HG03039 (cell line): ENCODE data around the gene ANKLE1.
"Not testable (repeated sequence)": the region's sequence is repeated elsewhere in the genome, so short reads cannot be mapped to it uniquely, and the experiment has no call there.

Experiments
- ATAC-seq: cut with Tn5 transposase; IDR thresholded peaks from one replicate; pipeline ENCODE4 v1.9.1; 2021; ENCODE audit warnings: mild to moderate bottlenecking, moderate library complexity; ENCODE audit not compliant: unreplicated experiment

Gene ANKLE1

DNA sequence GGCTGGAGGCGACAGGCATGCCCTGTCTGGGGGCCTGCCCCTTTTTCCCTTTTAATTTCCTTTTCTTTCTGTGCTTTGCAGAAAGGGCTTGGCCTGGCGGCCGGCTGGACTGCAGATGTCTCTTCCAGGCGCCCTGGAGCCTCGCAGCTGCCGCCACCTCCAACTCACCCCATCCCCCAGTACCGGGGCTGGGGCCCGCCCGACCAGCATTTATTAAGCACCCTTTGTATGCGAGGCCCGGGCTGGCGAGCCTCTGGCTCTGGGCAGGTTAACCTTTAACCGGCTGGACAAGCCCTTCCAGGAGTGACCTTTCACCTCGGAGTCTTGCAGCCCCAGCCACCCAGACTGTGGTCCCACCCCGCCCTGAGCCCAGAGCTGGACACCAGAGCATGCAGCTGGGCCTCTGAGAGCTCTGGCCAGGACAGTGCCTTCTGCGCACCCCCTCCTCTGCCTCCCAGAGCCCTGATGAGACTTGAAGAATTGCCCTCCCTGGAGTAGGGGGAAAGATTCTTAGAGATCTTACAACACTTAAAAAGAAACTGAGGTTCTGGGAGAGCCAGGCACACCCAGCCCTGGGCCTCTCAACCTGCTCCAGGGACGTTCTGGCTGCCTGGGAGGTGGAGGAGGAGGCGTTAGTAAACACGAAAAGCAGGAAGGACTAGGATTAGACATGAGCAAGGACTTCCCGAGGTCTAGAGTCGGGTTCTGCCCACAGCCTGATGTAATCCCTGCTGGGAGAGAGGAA, 34.8 kb upstream of the ANKLE1 start:
- no peak for ATAC-seq

DNA sequence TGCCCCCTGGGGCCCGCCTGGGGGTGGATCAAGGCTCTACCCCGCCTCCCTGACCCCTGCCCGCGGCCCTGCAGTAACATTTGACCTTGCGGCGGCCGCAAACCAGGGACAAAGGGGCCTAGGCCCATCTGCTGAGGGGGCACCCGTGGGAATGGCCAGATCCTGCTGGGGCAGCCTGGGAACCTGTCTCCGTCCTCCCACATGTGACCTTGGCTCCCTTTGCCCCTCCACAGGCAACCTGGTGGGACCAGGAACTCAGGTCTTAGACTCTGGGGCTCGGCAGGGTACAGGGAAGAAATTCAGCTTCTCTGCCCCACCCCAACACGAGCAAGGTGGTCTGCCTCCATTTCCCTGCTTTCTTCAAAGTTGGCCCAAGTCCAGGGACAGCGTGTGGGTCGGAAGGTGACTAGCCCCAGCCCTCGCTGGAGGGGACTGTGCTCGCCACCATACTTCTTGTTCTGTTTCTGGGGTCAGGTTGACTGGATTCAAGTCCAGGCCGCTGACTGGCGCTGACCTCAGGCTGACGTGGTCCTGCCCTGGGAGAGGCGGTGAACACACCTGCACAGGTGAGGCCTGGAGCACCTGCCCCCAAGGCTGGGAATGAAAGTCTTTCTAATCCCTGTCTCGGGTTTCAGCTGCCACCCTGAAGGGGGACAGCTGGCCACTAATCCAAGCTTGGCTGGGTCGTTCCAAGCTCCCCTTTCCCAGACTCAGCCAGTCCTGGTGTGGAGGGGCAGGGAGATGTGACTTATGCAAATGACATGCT, 33.5 kb upstream of the ANKLE1 start:
- ATAC-seq: no peak

DNA sequence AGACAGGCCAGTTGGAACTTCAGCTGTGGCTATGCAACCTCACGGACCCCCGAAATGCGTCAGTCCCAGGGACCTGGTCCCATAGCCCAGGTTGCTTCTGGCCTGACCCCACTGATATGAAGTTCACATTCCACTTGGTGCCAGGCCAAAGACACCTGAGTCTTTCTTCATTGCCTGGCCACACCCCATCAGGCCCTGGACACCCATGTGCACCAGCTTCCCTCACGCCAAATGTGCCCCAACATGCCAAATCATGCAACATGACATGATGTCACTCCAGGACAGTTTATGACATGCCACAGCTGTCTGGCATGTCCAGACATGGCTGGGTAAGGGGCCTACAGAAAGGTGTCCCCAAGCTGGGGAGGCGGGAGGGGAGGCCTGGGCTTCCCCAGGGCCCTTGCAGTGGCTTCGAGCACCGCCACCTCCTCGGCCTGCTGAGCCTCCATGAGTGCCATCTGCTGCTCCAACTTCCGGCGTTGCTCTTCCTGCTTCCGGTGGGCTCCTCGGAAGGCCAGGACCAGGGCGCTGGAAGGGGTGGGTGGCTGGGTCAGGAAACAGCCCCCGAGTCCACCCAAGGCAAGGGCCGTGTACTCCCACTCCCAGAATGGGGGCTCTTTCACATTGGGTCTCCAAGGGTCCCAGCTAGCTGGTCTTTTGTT, 31.7 kb upstream of the ANKLE1 start:
- no peak for ATAC-seq

GRCh38 chr19:17254636-17255035, 27.1 kb upstream of the ANKLE1 start:
- ATAC-seq: no peak

- ATAC-seq: no peak
Measured at GRCh38 chr19:17255150-17255621, 26.5 kb upstream of the ANKLE1 start.

GRCh38 chr19:17256130-17256529, 25.6 kb upstream of the ANKLE1 start:
- no peak for ATAC-seq

DNA sequence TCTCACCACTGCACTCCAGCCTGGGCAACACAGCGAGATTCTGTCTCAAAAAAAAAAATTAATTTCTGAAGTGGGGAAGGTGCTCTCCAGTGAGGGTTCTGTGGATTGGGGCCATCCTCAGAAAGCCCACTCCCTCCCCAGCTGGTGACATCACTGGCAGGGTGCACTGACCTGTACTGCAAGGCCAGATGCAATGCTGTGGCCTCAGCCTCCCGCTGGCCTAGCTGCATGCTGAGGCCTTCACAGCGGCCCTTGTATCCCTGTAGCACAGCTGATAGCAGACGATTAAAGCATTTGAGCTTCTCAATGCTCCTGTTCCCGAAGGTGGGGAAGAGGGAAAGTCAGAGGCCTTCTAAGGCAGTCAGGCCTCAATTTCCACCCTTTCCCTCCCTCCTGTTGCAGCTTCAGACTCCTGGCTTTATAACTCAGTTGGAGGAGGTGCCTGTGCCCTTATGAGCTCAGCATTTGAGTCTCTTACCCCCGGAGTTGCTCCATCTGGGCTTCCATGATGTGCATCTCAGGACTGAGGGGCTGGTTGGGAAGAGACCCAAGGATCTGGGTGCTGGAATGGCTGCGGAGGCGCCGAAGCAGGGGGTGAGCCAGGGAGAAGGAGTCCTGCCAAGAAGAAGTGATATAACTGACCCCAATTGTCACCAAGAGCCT, 22.5 kb upstream of the ANKLE1 start:
- ATAC-seq: no peak

- no peak for ATAC-seq
Measured at GRCh38 chr19:17259934-17260333, 21.8 kb upstream of the ANKLE1 start.

GRCh38 chr19:17260842-17261325, 20.8 kb upstream of the ANKLE1 start:
- ATAC-seq: peak; percentile 73

GRCh38 chr19:17262557-17262956, 19.1 kb upstream of the ANKLE1 start:
- ATAC-seq: no peak

- ATAC-seq: no peak
Measured at GRCh38 chr19:17263712-17264640, 17.7 kb upstream of the ANKLE1 start.

- no peak for ATAC-seq
Measured at GRCh38 chr19:17264641-17264979, 17.1 kb upstream of the ANKLE1 start, which contains the start of gene USHBP1. Gene USHBP1 (minus strand): TSS chr19:17264745. CDS start chr19:17264299, 446 bp downstream.

- ATAC-seq: no peak
Measured at GRCh38 chr19:17266026-17266425, 15.7 kb upstream of the ANKLE1 start.

DNA sequence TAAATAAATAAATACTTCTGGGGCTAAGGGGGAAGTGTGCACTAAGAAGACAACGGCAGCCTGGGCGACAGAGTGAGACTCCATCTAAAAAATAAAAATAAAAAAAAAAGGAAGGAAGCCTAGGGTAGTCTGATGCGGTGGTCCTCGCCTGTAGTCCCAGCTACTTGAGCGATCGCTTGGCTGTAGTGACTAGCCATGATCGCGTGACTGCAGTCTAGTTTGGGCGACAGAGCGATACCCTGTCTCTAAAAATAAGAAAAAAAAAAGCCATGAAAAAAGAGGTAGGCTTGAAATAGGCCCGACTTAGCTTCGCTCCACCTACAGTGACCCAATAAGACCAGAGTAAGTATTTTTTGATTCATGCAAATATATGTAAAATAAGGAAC, 15.1 kb upstream of the ANKLE1 start:
- ATAC-seq: no peak

- ATAC-seq: peak; percentile 89
Measured at GRCh38 chr19:17266975-17267788, 14.5 kb upstream of the ANKLE1 start, which contains the start of gene BABAM1. Gene BABAM1 (plus strand): TSS chr19:17267443. CDS start chr19:17268807, 1,364 bp downstream.

- ATAC-seq: no peak
Measured at GRCh38 chr19:17268754-17269153, 12.9 kb upstream of the ANKLE1 start.

DNA sequence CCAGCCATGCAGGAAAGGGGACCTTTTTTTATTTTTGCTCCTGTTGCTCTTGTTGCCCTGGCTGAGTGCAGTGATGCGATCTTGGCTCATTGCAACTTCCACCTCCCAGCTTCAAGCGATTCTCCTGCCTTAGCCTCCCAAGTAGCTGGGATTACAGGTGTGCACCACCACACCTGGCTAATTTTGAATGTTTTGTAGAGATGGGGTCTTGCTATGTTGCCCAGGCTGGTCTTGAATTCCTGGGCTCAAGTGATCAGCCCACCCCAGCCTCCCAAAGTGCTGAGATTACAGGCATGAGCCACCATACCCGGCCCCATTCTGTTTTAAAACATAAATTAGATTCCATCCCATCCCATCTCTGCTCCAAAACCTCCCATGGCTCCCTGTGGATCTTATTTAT, 6.8 kb upstream of the ANKLE1 start:
- ATAC-seq: not testable (repeated sequence)

DNA sequence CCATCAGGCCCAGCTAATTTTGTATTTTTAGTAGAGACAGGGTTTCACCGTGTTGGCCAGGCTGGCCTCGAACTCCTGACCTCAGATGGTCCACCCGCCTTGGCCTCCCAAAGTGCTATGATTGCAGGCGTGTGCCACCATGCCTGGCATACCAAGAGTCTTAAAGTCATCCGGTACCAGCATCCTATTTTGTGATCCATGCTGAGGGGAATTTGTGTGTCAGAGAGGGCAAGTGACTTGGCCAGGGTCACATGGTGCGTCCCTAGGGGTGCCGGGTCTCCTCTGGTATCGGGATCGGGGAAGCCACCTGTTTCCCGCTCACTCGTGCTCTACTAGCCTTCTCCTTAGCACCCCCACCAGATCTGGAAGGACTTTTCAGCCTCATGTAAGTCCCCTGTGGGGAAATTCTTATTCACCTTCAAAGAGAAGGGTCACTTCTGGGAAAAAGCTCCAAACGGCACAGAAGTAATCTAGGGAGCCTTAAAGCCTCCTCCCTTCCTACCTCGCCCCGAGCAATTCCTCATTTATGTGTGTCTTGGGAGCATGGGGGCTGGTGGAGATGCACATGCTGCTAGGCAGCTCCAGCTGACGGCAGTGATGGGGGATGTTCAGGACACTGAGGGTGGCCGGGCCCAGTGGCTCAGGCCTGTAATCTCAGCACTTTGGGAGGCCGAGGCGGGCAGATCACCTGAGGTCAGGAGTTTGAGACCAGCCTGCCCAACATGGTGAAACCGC, 6.1 kb upstream of the ANKLE1 start:
- no peak for ATAC-seq
